Stimulated activated CD4-positive, alpha-beta T cell treated with anti-CD3 and anti-CD28 coated beads, Interleukin-15, amount 100 ng/mL, for 24 hours (primary cell): ENCODE measurements around the gene TSPAN14.
"Not testable (repeated sequence)": the region's sequence is repeated elsewhere in the genome, so short reads cannot be mapped to it uniquely, and the experiment has no call there.

Experiments
- DNase-seq: peaks from one replicate; pipeline ENCODE4 v3.0.0-alpha.2; 2020

The TSPAN14 gene

DNA sequence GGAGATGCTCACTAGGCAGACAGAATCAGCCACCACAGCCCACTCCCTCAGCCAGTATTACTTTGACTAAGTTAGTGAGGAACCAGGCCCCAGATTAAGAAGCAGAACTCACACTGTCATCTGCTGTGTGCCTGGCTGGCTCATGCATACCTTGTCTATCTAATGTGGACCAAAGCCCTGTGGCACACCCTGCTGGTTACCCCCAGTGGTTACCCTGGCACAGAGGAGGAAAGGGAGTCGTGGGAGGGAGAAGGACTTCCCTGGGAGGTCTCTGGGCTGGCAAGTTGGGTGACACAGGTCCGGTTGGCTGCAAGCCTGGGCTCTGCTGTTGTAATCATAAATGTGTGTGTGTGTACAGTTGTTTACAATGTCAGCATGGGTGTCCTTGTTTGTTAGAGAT lies 76.1 kb downstream of the TSPAN14 start:
- DNase-seq, result peak; percentile 60

DNA sequence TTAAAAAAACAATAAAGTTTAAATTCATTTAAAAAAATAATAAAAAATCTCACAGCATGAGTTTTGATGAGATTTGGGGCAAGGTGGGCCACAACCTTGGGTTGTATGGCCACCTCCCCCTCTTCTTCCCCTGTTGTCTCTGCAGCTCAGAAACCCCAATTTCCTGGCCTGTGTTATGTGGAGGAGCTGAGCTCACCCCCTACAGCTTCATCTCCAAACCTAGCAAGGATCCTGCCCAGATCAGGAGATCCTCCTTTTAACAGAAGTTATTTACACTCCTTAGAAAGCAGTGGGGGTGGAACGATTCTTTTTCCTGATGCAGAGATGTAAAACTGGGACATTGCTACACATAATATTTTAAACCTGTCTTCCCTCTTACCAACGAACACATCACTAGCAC lies 76.7 kb downstream of the TSPAN14 start:
- DNase-seq, result no peak

DNA sequence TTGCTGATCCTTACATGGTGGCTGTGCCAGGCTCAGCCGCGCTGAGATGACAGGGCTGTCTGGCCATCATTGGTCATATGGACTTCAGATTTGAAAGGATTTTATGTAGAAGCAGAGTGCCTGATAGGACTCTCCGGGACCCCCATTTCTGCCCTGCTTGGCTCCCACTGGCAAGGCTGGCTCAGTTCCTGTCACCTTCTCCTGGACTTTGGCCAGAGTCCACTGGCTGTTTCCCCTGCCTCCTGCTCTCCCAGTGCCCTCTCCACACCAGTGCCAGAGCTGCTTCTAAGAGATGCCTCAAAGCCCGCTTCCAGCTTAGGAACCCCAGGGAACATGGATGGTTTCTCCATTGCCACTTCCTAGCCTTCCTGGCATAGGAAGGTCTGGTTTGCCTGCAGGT lies 78.5 kb downstream of the TSPAN14 start:
- DNase-seq, result no peak

DNA sequence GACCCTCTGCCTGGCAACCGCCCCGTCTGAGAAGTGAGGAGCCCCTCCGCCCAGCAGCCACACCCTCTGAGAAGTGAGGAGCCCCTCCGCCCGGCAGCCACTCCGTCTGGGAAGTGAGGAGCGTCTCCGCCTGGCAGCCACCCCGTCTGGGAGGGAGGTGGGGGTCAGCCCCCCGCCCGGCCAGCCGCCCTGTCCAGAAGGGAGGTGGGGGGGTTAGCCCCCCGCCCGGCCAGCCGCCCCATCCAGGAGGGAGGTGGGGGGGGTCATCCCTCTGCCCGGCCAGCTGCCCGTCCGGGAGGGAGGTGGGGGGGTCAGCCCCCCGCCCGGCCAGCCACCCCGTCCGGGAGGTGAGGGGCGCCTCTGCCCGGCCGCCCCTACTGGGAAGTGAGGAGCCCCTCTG lies 79.9 kb downstream of the TSPAN14 start:
- DNase-seq, result not testable (repeated sequence)

DNA sequence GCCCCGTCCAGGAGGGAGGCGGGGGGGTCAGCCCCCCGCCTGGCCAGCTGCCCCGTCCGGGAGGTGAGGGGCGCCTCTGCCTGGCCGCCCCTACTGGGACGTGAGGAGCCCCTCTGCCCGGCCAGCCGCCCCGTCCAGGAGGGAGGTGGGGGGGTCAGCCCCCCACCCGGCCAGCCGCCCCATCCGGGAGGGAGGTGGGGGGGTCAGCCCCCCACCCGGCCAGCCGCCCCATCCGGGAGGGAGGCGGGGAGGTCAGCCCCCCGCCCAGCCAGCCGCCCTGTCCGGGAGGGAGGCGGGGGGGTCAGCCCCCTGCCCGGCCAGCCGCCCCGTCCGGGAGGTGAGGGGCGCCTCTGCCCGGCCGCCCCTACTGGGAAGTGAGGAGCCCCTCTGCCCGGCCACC lies 80.5 kb downstream of the TSPAN14 start:
- DNase-seq, result not testable (repeated sequence)

DNA sequence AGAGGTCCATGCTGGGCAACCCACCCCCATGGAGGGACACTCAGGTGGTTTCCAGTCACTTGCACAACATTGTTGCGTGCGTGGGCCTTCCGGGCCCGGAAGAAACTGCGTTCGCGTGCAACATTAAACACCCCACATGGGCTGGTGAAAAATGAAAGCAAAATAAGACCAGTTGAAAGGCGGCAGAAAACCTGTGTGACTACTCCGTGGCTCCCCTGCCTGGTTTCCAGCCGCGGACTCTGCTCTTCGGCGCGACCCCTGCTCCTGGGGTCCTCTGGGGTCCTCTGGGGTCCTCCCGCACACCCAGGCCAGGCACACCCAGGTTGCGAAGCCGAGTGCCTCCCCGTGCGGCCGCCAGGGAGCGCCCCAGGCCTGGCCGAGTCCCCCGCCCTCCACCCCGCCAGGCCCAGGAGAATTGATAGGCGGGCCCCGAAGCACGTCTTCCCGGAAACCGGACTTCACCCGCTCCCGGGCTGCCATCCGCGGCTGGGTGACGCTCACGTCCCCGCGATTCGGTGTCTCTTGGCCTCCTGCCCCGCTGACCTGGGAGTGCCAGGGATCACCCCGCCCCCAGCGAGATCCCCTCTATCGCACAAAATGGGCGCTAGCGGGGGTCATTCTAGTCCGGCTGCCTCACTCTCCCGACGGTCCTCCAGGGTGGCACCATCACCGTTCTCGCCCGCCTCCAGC lies 81.7 kb downstream of the TSPAN14 start:
- peak; percentile 86 for DNase-seq

DNA sequence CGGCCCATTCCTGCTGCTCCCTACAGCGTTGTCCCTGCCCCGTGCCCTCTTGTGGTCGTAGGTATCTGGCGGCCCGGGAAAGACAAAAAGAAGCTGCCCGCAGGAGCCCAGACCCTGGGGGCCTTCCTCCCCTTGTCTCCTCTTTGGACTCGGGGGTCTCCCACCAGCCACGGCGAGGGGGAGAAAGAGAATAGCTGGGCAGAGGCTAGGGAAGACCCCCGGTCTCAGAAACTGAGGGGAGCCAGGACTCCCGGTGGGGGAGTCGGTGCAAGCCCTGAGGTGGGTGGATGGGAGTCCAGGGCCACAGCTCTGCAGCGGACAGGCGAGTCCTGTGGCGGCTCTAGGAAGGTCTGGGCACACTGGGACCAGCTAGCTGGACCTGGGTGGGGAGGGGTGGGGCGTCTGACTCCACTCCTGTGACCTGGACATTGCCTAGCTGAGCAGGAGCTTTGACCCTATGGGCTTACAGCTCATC lies 82.3 kb downstream of the TSPAN14 start:
- no peak for DNase-seq

DNA sequence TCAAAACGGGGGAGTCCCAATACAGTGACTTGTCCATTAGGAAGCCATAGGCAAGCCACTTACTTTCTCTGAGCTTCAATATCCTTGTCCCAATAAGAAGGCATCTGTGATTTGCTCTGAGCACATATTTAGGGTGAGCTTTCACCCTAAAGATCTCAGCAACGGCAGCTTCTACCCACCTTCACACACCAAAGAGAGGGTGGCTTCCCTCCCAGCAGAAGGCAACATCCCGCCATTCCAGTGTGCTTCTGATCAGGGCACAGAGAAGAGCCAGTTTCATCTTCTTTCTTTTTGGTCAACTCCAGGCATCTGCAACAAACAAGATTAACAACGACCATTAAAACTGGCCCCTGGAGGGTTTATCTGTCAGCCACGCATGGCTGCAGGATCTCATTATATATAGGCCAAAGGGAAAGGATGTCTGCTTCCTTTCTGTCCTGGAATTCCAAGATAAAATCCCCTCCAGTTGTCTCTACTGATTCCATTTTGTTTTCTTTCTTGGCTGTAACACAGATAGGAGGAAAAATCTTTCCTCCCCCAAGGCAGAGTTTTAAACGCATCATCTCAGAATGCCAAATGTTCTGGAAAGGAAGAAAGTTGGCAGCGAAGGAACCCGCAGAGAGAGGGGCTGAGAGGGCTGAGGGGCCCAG lies 83.1 kb downstream of the TSPAN14 start:
- DNase-seq, result no peak

DNA sequence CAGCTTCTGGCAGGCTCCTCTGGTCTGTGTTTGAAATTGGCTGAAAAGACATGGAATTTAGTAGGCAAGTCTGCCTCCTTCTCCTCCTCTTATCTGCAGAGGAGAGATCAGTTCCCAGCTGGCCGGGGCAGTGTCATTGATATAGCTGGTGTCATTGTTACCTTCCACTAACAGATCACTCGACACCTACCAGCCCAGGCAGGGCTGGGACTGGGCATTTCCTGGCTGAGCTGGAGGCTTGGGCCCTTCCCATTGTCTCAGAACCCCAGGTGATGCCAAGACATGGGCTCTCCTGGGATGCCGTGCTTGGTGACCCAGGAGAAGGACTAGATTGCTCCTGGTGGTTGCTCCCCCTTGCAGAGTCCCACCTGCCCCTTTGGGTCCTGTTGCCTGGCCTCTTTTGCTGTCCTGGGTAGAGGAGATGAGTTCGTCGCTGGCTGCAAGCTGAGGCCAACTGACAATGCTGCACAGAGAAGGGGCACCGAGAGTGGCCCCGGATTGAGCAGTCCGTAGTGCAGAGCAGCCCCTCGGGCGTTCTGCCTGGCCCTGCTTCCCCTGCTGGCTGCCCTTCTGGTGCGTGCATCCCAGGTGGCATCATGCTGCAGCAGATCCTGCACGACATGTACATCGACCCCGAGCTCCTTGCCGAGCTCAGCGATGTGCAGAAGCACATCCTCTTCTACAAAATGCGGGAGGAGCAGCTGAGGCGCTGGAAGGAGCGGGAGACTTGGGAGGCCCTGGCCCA lies 83.8 kb downstream of the TSPAN14 start, which contains the start of gene SH2D4B:
SH2D4B (plus strand) TSS at position 167 of the 745 bp plus-strand sequence; CDS start at position 597, 430 bp downstream.
- no peak for DNase-seq

DNA sequence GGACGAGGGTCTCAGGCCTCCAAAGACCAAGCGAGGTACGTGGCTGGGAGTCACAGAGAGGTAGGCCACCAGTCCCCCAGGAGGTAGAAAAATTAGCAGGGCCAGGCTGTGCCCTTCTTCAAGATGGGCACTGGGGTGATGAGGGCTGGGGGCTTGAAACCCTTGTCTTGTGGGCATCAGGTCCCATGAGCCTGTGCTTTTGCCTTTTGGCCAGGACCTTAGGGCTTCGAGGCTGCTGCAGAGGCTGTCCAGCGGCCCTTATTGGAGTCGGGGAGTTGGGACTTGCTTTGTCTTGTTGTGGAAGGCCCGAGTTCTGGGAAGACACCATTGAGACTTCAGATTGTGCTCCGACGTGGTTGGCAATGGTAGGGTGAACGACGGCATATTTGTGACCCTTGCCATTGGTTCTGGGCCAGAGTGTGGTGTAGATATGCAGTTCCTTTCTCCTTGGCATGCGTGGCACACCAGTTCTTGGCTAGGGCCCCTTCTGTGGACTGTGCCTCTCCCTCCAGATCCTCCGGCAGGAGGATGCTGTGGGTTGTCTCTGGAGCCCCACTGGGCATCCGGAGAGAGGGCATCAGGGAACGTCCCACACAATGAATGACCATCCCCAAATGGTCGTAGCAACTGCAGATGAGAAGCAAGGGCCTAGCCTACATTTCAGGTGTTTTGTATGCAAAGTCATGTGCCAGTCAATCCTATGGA lies 84.5 kb downstream of the TSPAN14 start:
- no peak for DNase-seq

DNA sequence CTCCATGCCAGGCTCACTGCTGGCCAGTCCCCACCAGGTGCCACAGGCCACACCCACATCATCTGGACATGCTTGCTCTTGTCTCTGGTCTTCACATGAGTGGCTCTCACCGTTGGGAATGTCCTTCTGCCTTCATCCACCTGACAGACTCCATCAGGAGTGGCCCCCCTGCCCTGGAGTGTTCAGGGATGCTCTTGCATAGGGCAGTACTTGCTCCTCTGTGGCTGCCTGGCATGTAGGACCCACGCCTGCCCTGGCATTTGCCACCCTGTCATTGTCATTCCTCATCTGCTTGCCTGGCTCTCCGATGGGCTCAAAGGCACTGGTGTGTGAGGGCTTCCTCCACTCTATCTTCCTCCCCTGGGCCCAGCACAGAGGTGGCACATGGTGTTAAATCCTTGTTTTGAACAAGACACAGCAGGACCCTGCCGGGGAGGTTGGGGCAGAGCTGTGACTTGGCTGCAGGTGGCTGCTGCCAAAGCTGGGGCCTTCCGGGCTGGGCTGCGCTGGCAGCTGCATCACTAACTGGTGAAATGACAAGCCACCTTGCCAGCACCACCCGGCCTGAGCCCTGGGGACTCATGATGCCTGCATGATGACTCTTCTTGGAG lies 85.4 kb downstream of the TSPAN14 start:
- no peak for DNase-seq

DNA sequence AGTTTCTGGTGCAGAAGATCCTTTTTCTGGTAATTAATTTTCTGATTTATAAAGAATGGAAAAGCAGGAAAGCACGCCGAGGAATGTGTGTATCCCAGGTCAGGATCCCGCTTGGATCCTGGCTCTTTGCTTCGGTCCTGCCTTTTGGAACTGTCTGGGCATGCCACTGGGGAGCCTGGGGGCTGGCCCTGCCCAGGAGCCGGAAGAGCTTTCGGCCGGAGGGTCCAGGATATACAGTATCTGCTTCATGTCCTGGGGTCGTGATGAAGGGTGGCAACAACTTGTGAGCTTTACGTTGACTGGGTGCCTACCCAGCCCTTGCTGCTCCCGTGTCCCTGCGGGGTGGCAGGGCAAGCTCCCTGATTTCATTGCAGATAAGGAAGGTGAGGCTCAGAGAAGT lies 86.0 kb downstream of the TSPAN14 start:
- DNase-seq, result no peak

DNA sequence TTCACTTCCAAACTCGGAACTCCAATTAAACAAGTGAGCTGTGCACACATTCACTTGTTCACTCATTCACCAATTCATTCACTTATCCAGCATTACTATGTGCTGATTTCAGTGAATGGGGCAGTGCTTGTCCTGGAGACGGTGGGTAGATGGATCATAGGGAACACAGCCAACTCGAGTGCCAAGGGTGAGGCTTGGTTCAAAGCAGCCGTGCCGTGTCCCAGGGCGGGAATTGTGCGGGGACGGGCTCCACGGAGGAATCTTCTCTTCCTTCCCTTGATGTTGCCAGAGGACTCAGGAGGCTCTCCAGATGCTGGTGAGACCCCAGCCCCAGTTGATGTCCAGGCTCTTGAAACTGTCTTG lies 86.5 kb downstream of the TSPAN14 start:
- DNase-seq, result no peak

DNA sequence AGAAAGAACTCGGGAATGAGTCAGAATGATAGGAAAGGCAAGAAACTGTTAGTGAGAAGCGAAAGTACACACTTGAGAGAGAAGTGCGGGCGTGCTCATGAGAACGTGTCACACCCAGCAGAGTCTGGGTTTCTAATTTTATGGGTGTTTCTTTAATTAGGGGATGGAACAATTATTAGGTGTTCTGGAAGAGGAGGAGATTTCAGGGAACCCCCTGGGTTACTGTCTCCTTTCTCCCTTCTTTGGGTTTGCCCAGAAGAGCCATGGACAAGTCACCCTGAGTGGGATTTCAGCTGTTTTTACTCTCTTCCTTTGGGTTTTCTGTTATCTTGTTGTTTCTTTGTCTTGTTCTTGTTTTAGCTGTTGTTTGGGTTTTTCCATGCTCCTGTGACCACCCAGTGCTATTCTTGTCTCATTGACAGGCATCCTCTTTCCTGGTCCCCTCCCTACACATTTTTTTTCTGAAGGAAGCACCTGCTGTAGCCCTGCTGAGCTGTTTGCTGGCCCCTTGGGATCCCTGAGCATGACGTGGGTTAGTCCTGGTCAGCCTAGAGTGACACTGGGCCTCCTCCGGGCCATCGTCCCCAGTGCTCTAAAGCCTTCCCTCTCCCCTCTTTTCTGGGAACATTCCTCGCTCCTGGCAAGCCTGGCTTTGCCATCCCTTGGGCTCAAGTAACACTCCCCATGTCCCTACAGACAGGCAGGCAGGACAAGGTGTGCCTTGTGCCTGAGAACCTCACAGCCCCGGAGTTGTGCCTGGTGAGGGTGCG lies 87.1 kb downstream of the TSPAN14 start:
- no peak for DNase-seq

DNA sequence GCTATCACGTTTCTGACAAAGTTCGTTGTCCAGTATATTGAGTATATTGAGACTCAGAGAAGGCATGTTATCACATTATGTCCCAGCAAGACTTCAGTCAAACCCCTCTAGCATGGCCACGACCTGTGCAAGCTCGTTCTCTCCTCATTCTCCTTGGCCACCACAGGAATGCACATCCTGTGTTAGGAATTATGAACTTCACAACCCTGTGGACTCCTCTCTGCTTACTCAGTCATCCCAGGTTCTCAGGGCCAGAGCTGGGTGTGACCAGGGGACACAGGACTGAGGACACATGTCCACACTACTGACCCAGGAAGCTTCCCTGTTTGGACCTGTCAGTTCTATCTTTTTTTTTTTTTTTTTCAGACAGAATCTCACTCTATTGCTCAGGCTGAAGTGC lies 87.9 kb downstream of the TSPAN14 start:
- DNase-seq, result no peak

DNA sequence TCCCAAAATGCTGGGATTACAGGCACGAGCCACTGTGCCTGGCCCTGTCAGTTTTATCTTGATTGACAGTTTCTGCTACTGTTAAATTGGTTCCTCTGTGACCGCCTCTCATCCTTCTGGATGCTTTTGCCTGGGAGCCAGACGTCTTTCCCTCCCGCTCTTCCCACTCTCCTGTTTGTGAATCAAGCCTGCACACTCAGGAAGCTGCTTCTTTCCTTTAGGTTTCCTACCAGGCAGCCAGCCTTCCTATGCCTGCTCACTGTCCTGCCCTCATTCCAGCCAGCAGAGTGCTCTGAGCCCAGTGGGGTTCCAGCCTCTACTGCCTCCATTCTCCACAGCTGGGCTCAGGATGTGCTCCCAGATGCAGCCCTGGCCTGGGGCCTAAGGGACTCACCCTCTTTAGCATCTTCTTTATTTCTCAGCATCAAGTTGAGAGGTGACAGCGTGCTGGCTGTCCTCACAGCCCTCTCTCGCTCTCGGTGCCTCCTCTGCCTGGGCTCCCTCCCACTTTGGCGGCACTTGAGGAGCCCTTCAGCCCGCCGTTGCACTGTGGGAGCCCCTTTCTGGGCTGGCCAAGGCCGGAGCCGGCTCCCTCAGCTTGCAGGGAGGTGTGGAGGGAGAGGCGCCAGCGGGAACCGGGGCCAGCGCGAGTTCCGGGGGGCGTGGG lies 88.7 kb downstream of the TSPAN14 start:
- no peak for DNase-seq

DNA sequence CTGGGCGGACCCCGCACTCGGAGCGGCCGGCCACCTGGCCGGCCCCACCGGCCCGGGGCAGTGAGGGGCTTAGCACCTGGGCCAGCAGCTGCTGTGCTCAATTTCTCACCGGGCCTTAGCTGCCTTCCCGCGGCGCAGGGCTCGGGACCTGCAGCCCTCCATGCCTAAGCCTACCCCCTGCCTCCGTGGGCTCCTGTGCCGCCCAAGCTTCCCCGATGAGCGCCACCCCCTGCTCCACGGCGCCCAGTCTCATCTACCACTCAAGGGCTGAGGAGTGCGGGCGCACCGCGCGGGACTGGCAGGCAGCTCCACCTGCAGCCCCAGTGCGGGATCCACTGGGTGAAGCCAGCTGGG lies 89.2 kb downstream of the TSPAN14 start:
- DNase-seq, result not testable (repeated sequence)

DNA sequence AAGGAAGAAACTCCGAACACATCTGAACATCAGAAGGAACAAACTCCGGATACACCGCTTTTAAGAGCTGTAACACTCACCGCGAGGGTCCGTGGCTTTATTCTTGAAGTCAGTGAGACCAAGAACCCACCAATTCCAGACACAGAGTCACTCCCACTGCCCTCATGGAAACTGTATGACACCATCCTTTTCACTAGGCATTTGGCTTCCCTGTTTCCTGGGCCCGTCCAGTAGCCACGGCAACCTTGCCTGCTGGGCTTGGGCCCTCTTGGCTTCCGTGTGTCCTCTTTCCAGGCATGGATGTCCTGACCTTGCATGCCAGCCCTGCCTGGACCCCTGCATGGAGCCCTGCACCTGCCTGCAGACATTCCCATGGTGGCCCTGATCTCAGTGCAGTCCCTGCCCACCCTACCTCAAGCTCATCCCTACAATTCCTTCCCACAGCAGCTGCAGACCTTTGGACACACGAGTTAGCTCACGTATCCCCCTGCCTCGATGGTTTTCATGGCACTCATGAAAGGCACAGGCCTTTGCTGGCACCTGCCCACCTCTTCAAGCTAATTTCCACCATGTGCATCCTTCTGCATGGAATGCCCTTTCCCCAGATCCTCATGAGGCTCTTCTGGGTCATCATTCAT lies 90.3 kb downstream of the TSPAN14 start:
- no peak for DNase-seq

DNA sequence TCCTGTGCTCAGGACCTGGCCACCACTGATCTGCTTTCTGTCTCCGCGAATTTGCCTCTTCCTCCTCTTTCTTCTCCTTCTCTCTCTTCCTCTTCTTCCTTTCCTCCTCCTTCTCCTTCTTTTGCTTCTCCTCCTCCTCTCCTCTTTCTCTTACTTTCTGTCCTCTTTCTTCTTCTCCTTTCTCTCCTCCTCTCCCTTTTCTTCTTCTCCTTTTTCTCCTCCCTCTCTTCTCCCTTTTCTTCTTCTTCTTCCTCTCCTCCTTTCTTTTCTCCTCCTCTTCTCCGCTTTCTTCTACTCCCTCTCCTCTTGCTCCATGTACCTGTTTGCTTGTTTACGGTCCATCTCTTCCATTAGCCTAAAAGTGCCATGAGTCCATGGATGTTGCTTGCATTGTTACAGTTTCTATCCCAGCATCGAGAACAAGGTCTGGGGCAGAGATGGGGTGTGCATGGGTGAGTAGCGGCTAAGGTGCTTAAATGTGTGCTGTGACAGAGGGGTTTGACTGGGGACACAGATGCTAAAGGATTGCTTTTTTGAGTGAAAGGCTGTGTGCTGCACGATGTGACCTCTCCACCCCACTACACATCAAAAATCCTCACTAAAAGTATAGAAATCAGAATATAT lies 91.3 kb downstream of the TSPAN14 start:
- DNase-seq, result no peak

DNA sequence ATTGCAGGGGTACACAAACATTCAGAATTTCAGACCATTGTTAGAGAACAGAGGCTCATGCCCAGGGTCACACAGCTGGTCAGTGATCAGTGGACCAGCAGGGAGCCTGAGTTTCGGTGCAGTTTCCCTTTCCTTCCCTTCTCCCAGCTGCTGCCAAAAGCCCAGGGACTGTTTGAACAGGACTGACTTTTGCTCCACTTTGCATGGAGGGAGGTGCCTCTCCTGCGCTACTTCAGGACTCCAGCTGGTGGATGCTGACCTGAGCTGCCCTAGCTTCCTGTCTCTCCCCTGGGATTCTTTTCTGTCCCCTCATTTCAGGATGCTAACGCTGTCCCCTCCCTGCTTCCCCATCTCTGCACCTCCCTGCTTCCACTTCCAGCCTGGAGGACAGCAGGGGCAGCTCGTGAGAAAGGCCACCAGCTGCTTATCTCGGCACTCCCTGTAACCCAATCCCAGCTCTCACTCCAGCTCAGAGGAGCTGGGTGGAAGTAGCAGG lies 98.1 kb downstream of the TSPAN14 start:
- DNase-seq, result no peak
